ENCODE results near the gene KCNH8.

Gene KCNH8

GRCh38 chr3:19425825-19426224 lies 277.5 kb downstream of the KCNH8 start:
- ChIA-PET POLR2A (no interaction called here), CTCF (no interaction called here)
- Histone ChIP-seq H3K27me3 (replicated peaks in 2 of 5; ENCODE audit: control insufficient read depth in 4 of 5, insufficient read depth in 5 of 5, low read length in 4 of 5) (no peaks in the 10 kb centered on the region), H3K27ac (ENCODE audit: insufficient read depth in 1 of 2, low read depth in 1 of 2, low read length in 2 of 2, poor library complexity in 1 of 2, severe bottlenecking in 2 of 2) (no peak overlapping the region), H3K4me3 (ENCODE audit: control insufficient read depth in 1 of 7, extremely low read depth in 1 of 7, insufficient read depth in 4 of 7, low read depth in 2 of 7, low read length in 6 of 7) (no peak overlapping the region), H3K4me1 (ENCODE audit: control extremely low read depth in 1 of 4, control insufficient read depth in 4 of 4, insufficient read depth in 4 of 4, low read length in 3 of 4) (peaks cover 0 to 1% (median 0%) of the 10 kb centered on the region in 4 experiments), H3K36me3 (ENCODE audit: control insufficient read depth in 4 of 4, insufficient read depth in 4 of 4, low read length in 3 of 4) (no peaks in the 10 kb centered on the region), H3K9me3 (ENCODE audit: control extremely low read depth in 1 of 5, control insufficient read depth in 4 of 5, insufficient read depth in 2 of 5, low read depth in 1 of 5, low read length in 4 of 5) (peaks cover 0 to 3% (median 0%) of the 10 kb centered on the region in 5 experiments)
- no peak for DNase-seq
- 100% methylated on average over 1 of the region's 1 CpG for WGBS (ENCODE audit: insufficient coverage)

GRCh38 chr3:19427422-19428149 lies 279.3 kb downstream of the KCNH8 start:
- Histone ChIP-seq H3K4me3 (ENCODE audit: control insufficient read depth in 1 of 7, extremely low read depth in 1 of 7, insufficient read depth in 4 of 7, low read depth in 2 of 7, low read length in 6 of 7) (no peak overlapping the region), H3K9me3 (ENCODE audit: control extremely low read depth in 1 of 5, control insufficient read depth in 4 of 5, insufficient read depth in 2 of 5, low read depth in 1 of 5, low read length in 4 of 5) (peaks cover 0 to 3% (median 0%) of the 10 kb centered on the region in 5 experiments), H3K4me1 (ENCODE audit: control extremely low read depth in 1 of 4, control insufficient read depth in 4 of 4, insufficient read depth in 4 of 4, low read length in 3 of 4) (peaks cover 0 to 1% (median 0%) of the 10 kb centered on the region in 4 experiments), H3K27me3 (replicated peaks in 2 of 5; ENCODE audit: control insufficient read depth in 4 of 5, insufficient read depth in 5 of 5, low read length in 4 of 5) (no peaks in the 10 kb centered on the region), H3K27ac (ENCODE audit: insufficient read depth in 1 of 2, low read depth in 1 of 2, low read length in 2 of 2, poor library complexity in 1 of 2, severe bottlenecking in 2 of 2) (no peak overlapping the region), H3K36me3 (ENCODE audit: control insufficient read depth in 4 of 4, insufficient read depth in 4 of 4, low read length in 3 of 4) (no peaks in the 10 kb centered on the region)
- whole genome bisulfite sequencing (ENCODE audit: insufficient coverage), result 100% methylated on average over 1 of the region's 1 CpG
- CTCF ChIA-PET, result no interaction called here
- POLR2A ChIA-PET, result no interaction called here
- DNase-seq, result no peak

- DNase-seq, result no peak
- Histone ChIP-seq H3K27ac (ENCODE audit: insufficient read depth in 1 of 2, low read depth in 1 of 2, low read length in 2 of 2, poor library complexity in 1 of 2, severe bottlenecking in 2 of 2) (no peak overlapping the region), H3K9me3 (ENCODE audit: control extremely low read depth in 1 of 5, control insufficient read depth in 4 of 5, insufficient read depth in 2 of 5, low read depth in 1 of 5, low read length in 4 of 5) (peaks cover 0 to 3% (median 0%) of the 10 kb centered on the region in 5 experiments), H3K27me3 (replicated peaks in 2 of 5; ENCODE audit: control insufficient read depth in 4 of 5, insufficient read depth in 5 of 5, low read length in 4 of 5) (no peaks in the 10 kb centered on the region), H3K36me3 (ENCODE audit: control insufficient read depth in 4 of 4, insufficient read depth in 4 of 4, low read length in 3 of 4) (no peaks in the 10 kb centered on the region), H3K4me3 (ENCODE audit: control insufficient read depth in 1 of 7, extremely low read depth in 1 of 7, insufficient read depth in 4 of 7, low read depth in 2 of 7, low read length in 6 of 7) (no peak overlapping the region), H3K4me1 (ENCODE audit: control extremely low read depth in 1 of 4, control insufficient read depth in 4 of 4, insufficient read depth in 4 of 4, low read length in 3 of 4) (peaks cover 0 to 1% (median 0%) of the 10 kb centered on the region in 4 experiments)
- CTCF ChIA-PET, result no interaction called here
- POLR2A ChIA-PET, result no interaction called here
- 96% methylated on average over 5 of the region's 7 CpGs for WGBS (ENCODE audit: insufficient coverage)
These were observed 280.4 kb downstream of the KCNH8 start for GRCh38 chr3:19428729-19429128.

- Histone ChIP-seq H3K27ac (ENCODE audit: insufficient read depth in 1 of 2, low read depth in 1 of 2, low read length in 2 of 2, poor library complexity in 1 of 2, severe bottlenecking in 2 of 2) (no peak overlapping the region), H3K4me3 (ENCODE audit: control insufficient read depth in 1 of 7, extremely low read depth in 1 of 7, insufficient read depth in 4 of 7, low read depth in 2 of 7, low read length in 6 of 7) (no peak overlapping the region), H3K4me1 (ENCODE audit: control extremely low read depth in 1 of 4, control insufficient read depth in 4 of 4, insufficient read depth in 4 of 4, low read length in 3 of 4) (no peaks in the 10 kb centered on the region), H3K36me3 (ENCODE audit: control insufficient read depth in 4 of 4, insufficient read depth in 4 of 4, low read length in 3 of 4) (no peaks in the 10 kb centered on the region), H3K27me3 (replicated peaks in 2 of 5; ENCODE audit: control insufficient read depth in 4 of 5, insufficient read depth in 5 of 5, low read length in 4 of 5) (no peaks in the 10 kb centered on the region), H3K9me3 (ENCODE audit: control extremely low read depth in 1 of 5, control insufficient read depth in 4 of 5, insufficient read depth in 2 of 5, low read depth in 1 of 5, low read length in 4 of 5) (no peaks in the 10 kb centered on the region)
- DNase-seq, result no peak
- CTCF ChIA-PET, result interaction anchor here (1.2 kb wide), 1 partner anchor 8 kb away, joined by 3 read pairs; no protein-coding TSS in a partner anchor
- POLR2A ChIA-PET, result no interaction called here
- WGBS (ENCODE audit: insufficient coverage), result no CpG with 5 or more reads among the region's 2 CpGs
These were observed 284.4 kb downstream of the KCNH8 start for GRCh38 chr3:19432669-19433068.

DNA sequence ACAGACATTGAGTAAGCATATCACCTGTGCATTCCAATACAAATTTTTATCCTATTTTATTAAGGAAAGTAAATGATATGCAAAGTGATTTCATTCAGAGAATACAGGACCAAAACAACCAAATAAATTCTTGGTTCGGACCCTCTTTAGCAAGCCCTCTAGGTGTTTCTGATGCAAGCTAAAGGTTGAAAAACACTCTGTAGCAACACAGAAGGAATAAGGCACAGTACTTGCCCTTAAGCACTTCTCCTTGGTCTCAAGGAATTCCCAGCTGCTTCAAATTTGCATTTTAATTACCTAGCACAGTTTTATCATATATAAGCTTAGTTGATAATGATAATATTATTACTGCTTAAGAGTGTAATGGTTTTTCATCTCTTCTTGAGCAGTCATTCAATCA lies 288.4 kb downstream of the KCNH8 start:
- no peak overlapping the region for H3K4me3 ChIP-seq (ENCODE audit: control insufficient read depth in 1 of 7, extremely low read depth in 1 of 7, insufficient read depth in 4 of 7, low read depth in 2 of 7, low read length in 6 of 7)
- DNase-seq, result no peak
- no peaks in the 10 kb centered on the region for H3K4me1 ChIP-seq (ENCODE audit: control extremely low read depth in 1 of 4, control insufficient read depth in 4 of 4, insufficient read depth in 4 of 4, low read length in 3 of 4)
- H3K27ac ChIP-seq (ENCODE audit: insufficient read depth in 1 of 2, low read depth in 1 of 2, low read length in 2 of 2, poor library complexity in 1 of 2, severe bottlenecking in 2 of 2), result no peak overlapping the region
- ChIA-PET CTCF (no interaction called here), POLR2A (no interaction called here)
- no peaks in the 10 kb centered on the region for H3K9me3 ChIP-seq (ENCODE audit: control extremely low read depth in 1 of 5, control insufficient read depth in 4 of 5, insufficient read depth in 2 of 5, low read depth in 1 of 5, low read length in 4 of 5)
- WGBS (ENCODE audit: insufficient coverage), result no CpG with 5 or more reads among the region's 1 CpG
- no peaks in the 10 kb centered on the region for H3K27me3 ChIP-seq (replicated peaks in 2 of 5; ENCODE audit: control insufficient read depth in 4 of 5, insufficient read depth in 5 of 5, low read length in 4 of 5)
- no peaks in the 10 kb centered on the region for H3K36me3 ChIP-seq (ENCODE audit: control insufficient read depth in 4 of 4, insufficient read depth in 4 of 4, low read length in 3 of 4)

GRCh38 chr3:19439944-19440343 lies 291.6 kb downstream of the KCNH8 start:
- POLR2A ChIA-PET, result no interaction called here

GRCh38 chr3:19446138-19446537 lies 297.8 kb downstream of the KCNH8 start:
- no peaks in the 10 kb centered on the region for H3K4me1 ChIP-seq (ENCODE audit: control extremely low read depth in 1 of 4, control insufficient read depth in 4 of 4, insufficient read depth in 4 of 4, low read length in 3 of 4)
- no peaks in the 10 kb centered on the region for H3K27me3 ChIP-seq (replicated peaks in 2 of 5; ENCODE audit: control insufficient read depth in 4 of 5, insufficient read depth in 5 of 5, low read length in 4 of 5)
- H3K27ac ChIP-seq (ENCODE audit: insufficient read depth in 1 of 2, low read depth in 1 of 2, low read length in 2 of 2, poor library complexity in 1 of 2, severe bottlenecking in 2 of 2), result no peak overlapping the region
- no peak for DNase-seq
- POLR2A ChIA-PET, result no interaction called here
- 92% methylated on average over 2 of the region's 2 CpGs for WGBS (ENCODE audit: insufficient coverage)
- H3K36me3 ChIP-seq (ENCODE audit: control insufficient read depth in 4 of 4, insufficient read depth in 4 of 4, low read length in 3 of 4), result no peaks in the 10 kb centered on the region
- CTCF ChIA-PET, result no interaction called here
- H3K4me3 ChIP-seq (ENCODE audit: control insufficient read depth in 1 of 7, extremely low read depth in 1 of 7, insufficient read depth in 4 of 7, low read depth in 2 of 7, low read length in 6 of 7), result no peak overlapping the region
- no peaks in the 10 kb centered on the region for H3K9me3 ChIP-seq (ENCODE audit: control extremely low read depth in 1 of 5, control insufficient read depth in 4 of 5, insufficient read depth in 2 of 5, low read depth in 1 of 5, low read length in 4 of 5)

More at GRCh38 chr3:19439944-19440343, 291.6 kb downstream of the KCNH8 start:
- H3K27me3 ChIP-seq (replicated peaks in 2 of 5; ENCODE audit: control insufficient read depth in 4 of 5, insufficient read depth in 5 of 5, low read length in 4 of 5), result no peaks in the 10 kb centered on the region
- H3K4me1 ChIP-seq (ENCODE audit: control extremely low read depth in 1 of 4, control insufficient read depth in 4 of 4, insufficient read depth in 4 of 4, low read length in 3 of 4), result no peaks in the 10 kb centered on the region
- H3K27ac ChIP-seq (ENCODE audit: insufficient read depth in 1 of 2, low read depth in 1 of 2, low read length in 2 of 2, poor library complexity in 1 of 2, severe bottlenecking in 2 of 2), result no peak overlapping the region
- no peaks in the 10 kb centered on the region for H3K9me3 ChIP-seq (ENCODE audit: control extremely low read depth in 1 of 5, control insufficient read depth in 4 of 5, insufficient read depth in 2 of 5, low read depth in 1 of 5, low read length in 4 of 5)
- H3K4me3 ChIP-seq (ENCODE audit: control insufficient read depth in 1 of 7, extremely low read depth in 1 of 7, insufficient read depth in 4 of 7, low read depth in 2 of 7, low read length in 6 of 7), result no peak overlapping the region
- CTCF ChIA-PET, result no interaction called here
- H3K36me3 ChIP-seq (ENCODE audit: control insufficient read depth in 4 of 4, insufficient read depth in 4 of 4, low read length in 3 of 4), result no peaks in the 10 kb centered on the region
- no peak for DNase-seq

All from common myeloid progenitor, CD34-positive (primary cell).